GM18520 (cell line): ENCODE results near the gene PMM2.

Experiments
- ATAC-seq: cut with Tn5 transposase; IDR thresholded peaks from one replicate; pipeline ENCODE4 v1.9.1; 2021; ENCODE audit not compliant: unreplicated experiment

The PMM2 gene

DNA sequence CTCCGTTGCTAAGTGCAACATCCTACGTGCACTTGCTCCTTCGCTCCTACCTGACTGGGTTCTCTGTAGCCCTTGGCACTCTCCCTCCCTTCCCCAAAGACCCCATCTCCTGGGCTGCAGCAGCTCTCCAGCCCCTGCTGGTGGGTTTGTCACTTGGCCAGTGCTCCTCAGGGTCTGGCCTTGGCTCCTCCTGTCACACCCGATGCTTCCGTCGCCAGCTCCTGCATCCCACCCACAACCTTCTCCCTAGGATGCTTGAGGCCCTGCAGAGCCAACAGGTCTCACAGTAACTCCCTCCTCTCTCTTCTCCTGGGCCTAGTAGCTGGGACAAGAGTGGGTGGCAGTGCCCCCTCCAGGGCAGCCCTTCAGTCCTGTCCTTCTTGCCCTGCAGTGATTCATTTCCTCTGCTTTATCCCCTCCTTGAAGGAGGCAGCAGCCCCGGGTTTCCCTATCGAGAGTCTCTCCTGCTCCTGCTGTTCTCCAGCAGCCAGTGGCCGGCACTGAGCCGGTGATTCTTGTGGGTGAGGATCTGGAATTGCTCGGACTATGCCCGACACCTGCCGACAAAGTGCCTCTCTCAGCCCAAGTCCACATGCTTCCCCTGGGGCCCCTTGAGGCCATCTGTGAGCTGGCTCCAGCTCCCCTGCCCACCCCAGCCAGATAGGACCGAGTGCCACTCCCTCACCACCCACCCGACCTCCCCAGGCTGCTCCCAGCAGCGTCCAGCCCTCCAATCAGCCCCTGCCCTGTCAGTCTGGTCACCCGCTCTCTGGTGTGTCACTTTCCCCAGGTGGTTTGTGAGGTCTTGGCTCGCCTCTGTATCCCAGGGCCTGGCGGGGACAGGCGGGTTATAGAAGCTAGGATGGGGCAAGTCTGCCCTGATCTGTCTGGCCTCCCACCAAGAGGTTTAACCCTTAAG lies 88.3 kb downstream of the PMM2 start:
- no peak for ATAC-seq

DNA sequence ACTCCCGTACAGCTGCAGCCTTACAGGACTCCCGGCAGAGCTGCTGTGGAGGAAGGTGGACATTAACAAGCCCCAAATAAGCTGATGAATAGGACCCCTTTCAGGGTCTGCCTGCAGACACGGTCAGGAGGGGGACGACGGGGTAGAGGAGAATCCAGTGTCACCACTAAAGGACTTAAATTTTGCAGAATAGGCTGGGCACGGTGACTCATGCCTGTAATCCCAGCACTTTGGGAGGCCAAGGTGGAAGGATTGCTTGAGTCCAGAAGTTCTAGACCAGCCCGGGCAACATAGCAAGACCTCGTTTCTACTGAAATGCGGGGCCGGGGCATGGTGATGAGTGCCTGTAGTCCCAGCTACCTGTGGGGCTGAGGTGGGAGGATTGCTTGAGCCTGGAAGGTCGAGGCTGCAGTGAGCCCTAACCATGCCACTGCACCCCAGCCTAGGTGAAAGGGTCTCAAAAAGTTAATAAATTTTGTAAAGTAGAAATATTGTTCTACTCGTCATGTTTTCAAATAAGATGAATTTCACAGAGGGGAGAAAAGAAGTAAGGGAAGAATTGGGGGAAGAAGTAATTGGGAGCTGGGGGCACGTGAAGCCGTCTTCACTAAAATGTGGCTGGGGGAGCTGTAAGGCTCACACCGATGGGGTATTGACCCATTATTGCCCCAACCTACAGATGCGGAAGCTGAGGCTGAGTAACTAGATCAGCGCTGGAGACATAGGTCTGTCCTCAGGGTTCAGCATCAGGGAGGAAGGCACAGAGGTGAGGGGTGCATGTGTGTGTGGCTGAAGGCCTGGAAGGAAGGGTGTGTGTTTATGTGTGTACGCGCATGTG lies 89.2 kb downstream of the PMM2 start:
- no peak for ATAC-seq

DNA sequence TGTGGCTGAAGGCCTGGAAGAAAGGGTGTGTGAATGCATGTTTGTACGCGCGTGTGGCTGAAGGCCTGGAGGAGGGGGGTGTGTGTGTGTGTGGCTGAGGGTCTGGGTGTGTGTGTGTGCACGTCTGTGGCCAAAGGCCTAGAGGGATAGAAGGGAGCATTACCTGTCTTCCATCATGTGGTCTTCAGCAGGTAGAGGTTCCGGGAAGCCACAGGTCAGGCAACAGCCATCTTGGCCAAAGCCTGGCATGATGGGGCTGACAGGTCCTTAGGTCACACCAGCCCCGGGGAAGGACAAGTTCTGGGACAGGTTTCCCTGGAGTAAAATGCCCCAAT lies 89.8 kb downstream of the PMM2 start:
- ATAC-seq = no peak

DNA sequence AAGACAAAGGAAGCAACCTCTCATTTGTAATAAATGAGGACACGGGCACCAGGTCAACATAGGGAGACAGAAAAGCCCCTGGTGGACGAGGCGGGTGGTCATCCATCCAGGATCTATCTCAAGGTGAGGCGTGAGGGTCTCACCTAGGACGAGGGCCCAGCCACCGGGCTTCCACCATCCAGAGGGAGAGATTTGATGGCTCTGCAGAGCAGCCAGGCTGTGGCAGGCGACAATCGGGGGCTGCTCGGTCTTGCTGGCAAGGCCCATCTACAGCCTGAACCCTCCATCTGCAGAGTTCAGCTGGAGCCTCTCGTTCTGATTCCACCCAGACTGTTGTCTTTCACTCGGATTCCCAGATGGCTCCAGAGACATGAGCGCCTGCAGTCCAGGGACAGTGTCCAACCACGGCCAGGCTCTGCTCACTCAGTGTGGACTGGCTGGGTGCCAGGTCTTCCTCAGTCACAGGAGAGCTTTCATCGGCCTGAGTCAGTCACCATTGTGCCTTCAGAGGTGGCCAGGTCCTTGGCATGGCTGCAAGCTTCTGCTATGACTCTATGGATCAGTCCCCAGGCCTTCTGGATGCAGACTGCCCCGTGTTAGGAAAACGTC lies 90.4 kb downstream of the PMM2 start:
- no peak for ATAC-seq

DNA sequence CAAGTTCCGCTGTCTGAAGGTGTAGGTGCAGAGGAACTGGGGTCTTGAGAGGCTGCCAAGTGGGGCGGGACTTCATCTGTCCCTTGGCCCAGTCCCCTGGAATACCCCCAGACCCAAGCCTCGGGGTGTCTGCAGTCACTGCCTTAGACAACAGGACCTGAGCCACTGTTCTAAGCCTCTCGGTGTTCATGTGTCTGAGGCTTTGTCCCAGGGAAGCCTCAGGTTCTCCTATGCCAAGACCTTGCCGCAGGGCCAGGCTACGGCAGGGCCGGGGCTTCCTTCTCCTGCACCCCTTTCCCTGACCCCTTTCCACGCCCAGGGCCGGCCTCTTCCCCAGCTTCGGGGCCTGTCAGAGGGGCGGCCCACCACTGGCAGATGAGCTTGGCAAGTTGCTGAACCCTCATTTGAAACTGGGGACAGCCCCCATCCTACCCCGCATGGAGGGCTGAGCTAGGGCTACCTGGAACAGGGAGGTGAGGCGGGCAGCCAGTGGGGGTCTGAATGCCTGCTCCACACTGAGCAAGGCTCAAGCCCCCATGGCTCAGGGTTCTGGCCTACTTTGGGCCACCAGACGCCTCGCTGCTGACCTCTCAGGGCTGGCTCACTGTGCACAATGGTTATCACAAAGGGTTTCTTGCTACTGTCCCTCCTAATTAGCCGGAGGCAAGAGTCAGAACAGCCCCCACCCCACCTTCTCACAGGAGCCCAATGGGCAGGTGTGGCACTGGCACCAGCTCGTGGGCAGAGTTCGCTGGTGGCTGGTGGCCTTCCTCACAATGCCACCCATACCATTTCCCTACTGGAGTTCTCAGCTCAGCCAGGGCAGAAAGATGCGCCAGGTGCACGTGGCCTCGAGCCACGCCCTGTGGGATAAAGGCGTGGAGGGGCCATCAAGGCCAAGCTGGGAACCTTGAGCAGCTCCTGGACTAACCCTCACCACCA lies 91.6 kb downstream of the PMM2 start:
- no peak for ATAC-seq

- ATAC-seq = no peak
Measured at GRCh38 chr16:8889893-8890548, 92.4 kb downstream of the PMM2 start.

GRCh38 chr16:8890549-8890921 lies 92.9 kb downstream of the PMM2 start:
- no peak for ATAC-seq

GRCh38 chr16:8892101-8892575 lies 94.5 kb downstream of the PMM2 start:
- ATAC-seq = peak; percentile 5

DNA sequence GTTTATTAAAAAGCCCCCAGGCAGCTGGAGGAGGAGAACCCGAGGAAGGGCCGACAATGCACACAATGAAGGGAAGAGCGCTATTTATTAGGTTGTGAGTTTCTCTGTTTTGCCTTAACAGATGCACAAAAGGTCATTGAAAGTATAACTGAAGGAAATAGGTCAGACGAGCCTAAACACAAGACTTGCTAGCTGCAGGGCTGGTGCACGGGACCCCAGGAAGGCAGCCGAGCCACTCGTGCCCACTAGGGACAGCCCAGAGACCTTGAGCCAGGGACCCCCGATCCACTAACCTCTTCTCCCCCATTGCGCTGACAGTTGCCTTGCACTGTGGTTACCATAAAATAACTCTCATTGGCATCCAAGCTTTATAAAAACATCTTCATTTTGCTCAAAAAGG lies 95.8 kb downstream of the PMM2 start:
- ATAC-seq = no peak

DNA sequence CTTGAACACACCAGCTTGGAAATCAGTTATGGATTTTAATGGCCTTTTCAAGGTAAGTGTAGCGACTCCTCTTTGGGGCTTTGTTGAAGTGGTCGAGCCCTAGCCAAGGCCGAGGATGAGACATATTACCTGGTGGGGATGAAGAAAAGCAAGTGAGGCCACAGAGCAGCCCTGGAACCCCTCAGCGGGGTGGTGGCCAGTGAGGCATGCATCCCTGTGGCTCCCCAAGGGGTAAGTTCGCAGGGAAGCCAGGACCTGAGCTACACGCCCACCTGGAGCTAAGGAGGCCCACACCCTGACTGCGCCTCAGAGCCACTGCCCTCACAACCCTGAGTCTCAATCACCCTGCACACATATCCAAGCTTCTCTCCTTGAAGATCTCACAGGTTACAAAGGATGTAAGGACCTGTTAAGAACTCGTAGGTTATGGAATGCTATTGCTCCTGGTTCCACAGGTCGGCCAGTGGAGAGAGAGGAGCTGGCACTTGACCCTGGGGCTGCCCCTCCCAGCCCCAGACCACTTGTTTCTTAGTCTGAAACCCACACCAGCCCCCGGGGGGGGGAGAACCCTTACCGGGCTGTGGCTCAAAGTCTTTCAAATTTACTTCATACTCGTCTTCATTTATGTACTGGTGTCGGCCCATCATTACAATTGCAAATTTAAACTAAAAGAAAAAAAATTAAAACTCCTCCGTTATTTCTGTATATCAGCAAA lies 96.5 kb downstream of the PMM2 start:
- no peak for ATAC-seq

DNA sequence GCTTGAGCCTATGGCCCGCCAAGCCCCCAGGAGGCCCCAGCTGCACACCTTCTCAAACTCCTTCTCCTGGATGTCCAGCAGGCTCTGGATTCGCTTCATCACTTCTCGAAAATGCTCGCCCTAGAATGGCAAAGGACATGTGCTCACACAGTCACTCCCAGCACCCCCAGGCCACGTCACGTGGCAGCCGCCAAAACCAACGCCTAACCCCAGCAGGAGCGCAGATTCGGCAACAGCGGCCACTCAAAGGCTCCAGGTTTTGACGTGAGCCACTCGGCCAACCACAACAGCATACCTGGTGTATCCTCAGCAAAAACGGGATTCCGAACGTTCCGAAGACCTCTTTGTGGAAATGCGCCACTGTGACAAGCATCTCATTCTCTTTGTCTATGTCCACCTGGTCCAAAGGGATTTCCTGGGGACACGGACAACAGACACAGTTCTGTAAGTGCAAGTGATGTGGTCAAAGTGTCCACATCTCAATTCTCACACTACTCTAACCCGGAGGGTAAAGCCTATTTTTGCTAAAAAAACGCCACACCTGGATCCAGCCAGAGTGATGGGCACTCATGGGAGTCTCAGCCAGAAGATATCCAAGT lies 97.2 kb downstream of the PMM2 start:
- no peak for ATAC-seq

DNA sequence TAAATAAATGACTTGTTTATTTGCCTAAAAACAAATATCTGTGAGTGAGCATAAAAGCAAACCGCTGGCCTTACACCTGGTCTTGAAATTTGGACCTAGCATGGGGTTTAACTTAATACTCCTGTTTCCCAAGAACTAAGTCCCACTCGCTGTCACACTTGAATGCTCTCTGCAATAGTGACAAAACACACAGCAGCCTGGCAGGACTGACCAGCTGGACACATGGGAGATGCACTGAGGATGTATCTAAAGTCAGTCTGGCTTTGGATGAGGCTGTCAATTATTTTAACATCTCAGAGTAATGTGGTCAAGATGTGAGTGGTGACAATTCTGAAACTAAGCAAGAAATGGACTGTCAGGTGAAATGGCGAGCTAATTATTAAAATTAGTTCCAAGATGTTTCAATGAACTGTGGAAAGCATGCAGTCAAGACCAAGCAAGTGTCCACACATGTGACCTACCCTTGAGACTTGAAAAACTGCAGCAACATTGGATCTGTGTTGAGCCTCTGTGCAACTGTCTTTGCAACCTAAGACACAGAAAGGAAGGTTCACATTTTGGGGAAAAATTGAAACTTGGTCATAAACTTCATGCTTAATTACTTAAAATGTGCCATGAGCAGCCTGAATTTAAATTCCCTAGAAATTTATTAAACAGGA lies 101.2 kb downstream of the PMM2 start:
- ATAC-seq = no peak
